OCI-LY7 (cell line): Measurements from ENCODE around the gene UBTD2.
"Not testable (repeated sequence)": the region's sequence is repeated elsewhere in the genome, so short reads cannot be mapped to it uniquely, and the experiment has no call there.

Source experiments
- EZH2phosphoT487 ChIP-seq: fragments of 200-600 bp; sonication (generic); IDR thresholded peaks from 2 replicates; pipeline ENCODE4 v1.6.1; 2018; ENCODE audit warnings: low read depth, borderline replicate concordance, mild to moderate bottlenecking, mixed run types, antibody characterized with exemption, low read length, moderate library complexity, mixed read lengths
- TF ChIP-seq, protein P1 (sequence below): fragments of 200-600 bp; sonication (generic); conservative IDR thresholded peaks from 2 replicates; pipeline ENCODE4 v1.5.1; 2014; ENCODE audit warnings: mild to moderate bottlenecking, antibody characterized with exemption, low read length, moderate library complexity, mixed read lengths

DNA sequence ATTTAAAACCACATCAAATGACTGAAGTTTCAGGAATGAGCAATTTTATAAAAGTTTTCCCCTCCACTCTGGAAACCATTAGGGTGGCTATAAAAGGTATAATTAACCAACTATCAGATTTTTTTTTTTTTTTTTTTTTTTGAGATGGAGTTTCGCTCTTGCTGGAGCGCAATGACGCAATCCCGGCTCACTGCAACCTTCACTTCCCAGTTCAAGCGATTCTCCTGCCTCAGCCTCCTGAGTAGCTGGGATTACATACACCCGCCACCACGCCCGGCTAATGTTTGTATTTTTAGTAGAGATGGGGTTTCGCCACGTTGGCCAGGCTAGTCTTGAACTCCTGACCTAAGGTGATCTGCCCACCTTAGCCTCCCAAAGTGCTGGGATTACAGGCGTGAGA is 77.6 kb downstream of the UBTD2 start:
- TF ChIP-seq, protein P1, sequence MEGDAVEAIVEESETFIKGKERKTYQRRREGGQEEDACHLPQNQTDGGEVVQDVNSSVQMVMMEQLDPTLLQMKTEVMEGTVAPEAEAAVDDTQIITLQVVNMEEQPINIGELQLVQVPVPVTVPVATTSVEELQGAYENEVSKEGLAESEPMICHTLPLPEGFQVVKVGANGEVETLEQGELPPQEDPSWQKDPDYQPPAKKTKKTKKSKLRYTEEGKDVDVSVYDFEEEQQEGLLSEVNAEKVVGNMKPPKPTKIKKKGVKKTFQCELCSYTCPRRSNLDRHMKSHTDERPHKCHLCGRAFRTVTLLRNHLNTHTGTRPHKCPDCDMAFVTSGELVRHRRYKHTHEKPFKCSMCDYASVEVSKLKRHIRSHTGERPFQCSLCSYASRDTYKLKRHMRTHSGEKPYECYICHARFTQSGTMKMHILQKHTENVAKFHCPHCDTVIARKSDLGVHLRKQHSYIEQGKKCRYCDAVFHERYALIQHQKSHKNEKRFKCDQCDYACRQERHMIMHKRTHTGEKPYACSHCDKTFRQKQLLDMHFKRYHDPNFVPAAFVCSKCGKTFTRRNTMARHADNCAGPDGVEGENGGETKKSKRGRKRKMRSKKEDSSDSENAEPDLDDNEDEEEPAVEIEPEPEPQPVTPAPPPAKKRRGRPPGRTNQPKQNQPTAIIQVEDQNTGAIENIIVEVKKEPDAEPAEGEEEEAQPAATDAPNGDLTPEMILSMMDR, result not testable (repeated sequence)
- TF ChIP-seq EZH2phosphoT487, result not testable (repeated sequence)
